A549 (cell line): ENCODE measurements around the gene TGFBI. TPM values are rescaled to one million over a fixed set of nuclear protein-coding genes. Genes with fewer than 3 reads are reported as not detected.

Source experiments
- BHLHE40 ChIP-seq: IDR thresholded peaks from 2 replicates; pipeline ENCODE4 v1.6.1; 2012; ENCODE audit warnings: low read depth, low read length, inconsistent platforms
- CBX8 ChIP-seq: fragments of 200-600 bp; sonication (generic); IDR thresholded peaks from 2 replicates; pipeline ENCODE4 v1.6.1; 2016
- CEBPB ChIP-seq, 2 experiments: fragments of >200 bp in 1 of 2; sonication (Bioruptor Twin) in 1 of 2; formaldehyde crosslinking in 1 of 2; IDR thresholded peaks; 2 replicates each; pipeline ENCODE4 v1.6.1; 2012 to 2016
- CHD2 ChIP-seq: fragments of 150-350 bp; IDR thresholded peaks from 2 replicates; pipeline ENCODE4 v1.6.1; 2014; ENCODE audit warnings: low read length; ENCODE audit not compliant: partially characterized antibody
- EHF ChIP-seq: fragments of 250-450 bp; sonication (Bioruptor Pico); IDR thresholded peaks from 2 replicates; pipeline ENCODE4 v1.5.0; 2020; ENCODE audit warnings: mild to moderate bottlenecking
- EP300 ChIP-seq, 2 experiments: fragments of >200 bp; sonication (Bioruptor Twin); formaldehyde crosslinking; IDR thresholded peaks; 2 replicates in 1 of 2; 3 replicates in 1 of 2; pipeline ENCODE4 v1.6.1; 2016 to 2017
- ESRRA ChIP-seq: fragments of 150-350 bp; IDR thresholded peaks from 2 replicates; pipeline ENCODE4 v1.6.1; 2014; ENCODE audit warnings: mild to moderate bottlenecking, low read length, borderline replicate concordance
- FOSB ChIP-seq: fragments of 250-450 bp; sonication (Bioruptor Pico); IDR thresholded peaks from 2 replicates; pipeline ENCODE4 v1.5.0; 2020; ENCODE audit warnings: mild to moderate bottlenecking, moderate library complexity
- FOXS1 ChIP-seq: fragments of 250-450 bp; sonication (Bioruptor Pico); IDR thresholded peaks from 2 replicates; pipeline ENCODE4 v1.5.0; 2020; ENCODE audit warnings: mild to moderate bottlenecking, moderate library complexity
- HOXA7 ChIP-seq: fragments of 250-450 bp; sonication (Bioruptor Pico); IDR thresholded peaks from 2 replicates; pipeline ENCODE4 v1.5.0; 2020; ENCODE audit warnings: mild to moderate bottlenecking, moderate library complexity
- JUN ChIP-seq, 2 experiments: fragments of >200 bp; sonication (Bioruptor Twin); formaldehyde crosslinking; IDR thresholded peaks; 2 replicates in 1 of 2; 3 replicates in 1 of 2; pipeline ENCODE4 v1.6.1; 2016 to 2017
- JUNB ChIP-seq: fragments of >200 bp; sonication (Bioruptor Twin); formaldehyde crosslinking; IDR thresholded peaks from 2 replicates; pipeline ENCODE4 v1.6.1; 2016
- KDM1A ChIP-seq: fragments of 200-600 bp; sonication (generic); IDR thresholded peaks from 2 replicates; pipeline ENCODE4 v1.6.1; 2016; ENCODE audit warnings: low read depth, mild to moderate bottlenecking
- KDM5A ChIP-seq: fragments of 200-600 bp; sonication (generic); IDR thresholded peaks from 2 replicates; pipeline ENCODE4 v1.6.1; 2016; ENCODE audit warnings: antibody characterized with exemption, mild to moderate bottlenecking
- MAFK ChIP-seq: fragments of 450-650 bp; IDR thresholded peaks from 2 replicates; pipeline ENCODE4 v1.6.1; 2014; ENCODE audit not compliant: partially characterized antibody
- MAZ ChIP-seq: fragments of 150-350 bp; IDR thresholded peaks from 2 replicates; pipeline ENCODE4 v1.6.1; 2014; ENCODE audit warnings: antibody characterized with exemption, low read depth, low read length, borderline replicate concordance
- MYC ChIP-seq: IDR thresholded peaks from 2 replicates; pipeline ENCODE4 v1.6.1; 2012; ENCODE audit warnings: mild to moderate bottlenecking, inconsistent platforms, low read length, improper control_type of control experiment, borderline replicate concordance
- NPAS2 ChIP-seq: fragments of 250-450 bp; sonication (Bioruptor Pico); IDR thresholded peaks from 2 replicates; pipeline ENCODE4 v1.8.0; 2022; ENCODE audit warnings: mild to moderate bottlenecking, moderate library complexity, borderline replicate concordance
- NR3C1 ChIP-seq: fragments of >200 bp; sonication (Bioruptor Twin); formaldehyde crosslinking; IDR thresholded peaks from 3 replicates; pipeline ENCODE4 v1.6.1; 2017
- POLR2A ChIP-seq: IDR thresholded peaks from 2 replicates; pipeline ENCODE4 v1.6.1; 2012; ENCODE audit warnings: mild to moderate bottlenecking, low read length
- POLR2AphosphoS2 ChIP-seq: conservative IDR thresholded peaks from 2 replicates; pipeline ENCODE4 v1.6.1; 2012; ENCODE audit warnings: low read length, improper control_type of control experiment, inconsistent platforms
- RAD21 ChIP-seq, 2 experiments: fragments of >200 bp in 1 of 2; sonication (Bioruptor Twin) in 1 of 2; formaldehyde crosslinking in 1 of 2; IDR thresholded peaks in 1 of 2; conservative IDR thresholded peaks in 1 of 2; 2 replicates in 1 of 2; 3 replicates in 1 of 2; pipeline ENCODE4 v1.6.1; 2012 to 2018; ENCODE audit warnings: inconsistent platforms in 1 of 2
- RFX5 ChIP-seq: fragments of 450-650 bp; IDR thresholded peaks from 2 replicates; pipeline ENCODE4 v1.7.1; 2014; ENCODE audit warnings: antibody characterized with exemption, mild to moderate bottlenecking, moderate library complexity
- RNF2 ChIP-seq: fragments of 200-600 bp; sonication (generic); IDR thresholded peaks from 2 replicates; pipeline ENCODE4 v1.6.1; 2016; ENCODE audit warnings: low read depth, mild to moderate bottlenecking, antibody characterized with exemption, moderate library complexity, borderline replicate concordance
- SMC3 ChIP-seq: fragments of >200 bp; sonication (Bioruptor Twin); formaldehyde crosslinking; IDR thresholded peaks from 3 replicates; pipeline ENCODE4 v1.6.1; 2018; ENCODE audit warnings: inconsistent platforms
- TFCP2L1 ChIP-seq: fragments of 250-450 bp; sonication (Bioruptor Pico); IDR thresholded peaks from 2 replicates; pipeline ENCODE4 v1.5.0; 2021; ENCODE audit warnings: mild to moderate bottlenecking
- ZFP36 ChIP-seq: fragments of 450-650 bp; IDR thresholded peaks from 2 replicates; pipeline ENCODE4 v1.6.1; 2014; ENCODE audit warnings: borderline replicate concordance; ENCODE audit not compliant: partially characterized antibody
- ZNF302 ChIP-seq: fragments of 250-450 bp; sonication (Bioruptor Pico); IDR thresholded peaks from 2 replicates; pipeline ENCODE4 v1.9.0; 2021; ENCODE audit warnings: inconsistent platforms, mild to moderate bottlenecking, moderate library complexity
- polyA plus RNA-seq, 4 experiments: library from polyadenylated mRNA; depleted of rRNA in 3 of 4; stranded (reverse); fragments of >200 nt; fragmentation: RNase III in 1 of 4; extraction: RNeasy Plus Mini Kit Qiagen cat#74134 plus additional on column Dnase treatment in 1 of 4; gene quantifications; 2 replicates in 3 of 4; 3 replicates in 1 of 4; pipeline ENCODE4 v1.2.3, GENCODE V29; 2011 to 2017
- TF ChIP-seq, protein P1 (sequence below): fragments of 250-450 bp; sonication (Bioruptor Pico); IDR thresholded peaks from 2 replicates; pipeline ENCODE4 v1.5.0; 2021; ENCODE audit warnings: mild to moderate bottlenecking, moderate library complexity, borderline replicate concordance
- TF ChIP-seq, protein P2 (sequence below): fragments of >200 bp; sonication (Bioruptor Twin); formaldehyde crosslinking; IDR thresholded peaks from 2 replicates; pipeline ENCODE4 v1.6.1; 2016
- TF ChIP-seq, protein P3 (sequence below): IDR thresholded peaks from 2 replicates; pipeline ENCODE4 v1.6.1; 2012
- TF ChIP-seq, protein P4 (sequence below): fragments of 450-650 bp; IDR thresholded peaks from 2 replicates; pipeline ENCODE4 v1.6.1; 2014; ENCODE audit warnings: antibody characterized with exemption
- TF ChIP-seq, protein P5 (sequence below): fragments of 250-450 bp; sonication (Bioruptor Pico); IDR thresholded peaks from 2 replicates; pipeline ENCODE4 v1.5.0; 2020; ENCODE audit warnings: low read depth, mild to moderate bottlenecking, moderate library complexity
- TF ChIP-seq, protein P6 (sequence below): fragments of >200 bp; sonication (Bioruptor Twin); formaldehyde crosslinking; IDR thresholded peaks from 3 replicates; pipeline ENCODE4 v1.5.1; 2016
- TF ChIP-seq, protein P7 (sequence below): fragments of 150-350 bp; IDR thresholded peaks from 2 replicates; pipeline ENCODE4 v1.6.1; 2014; ENCODE audit warnings: low read depth, mild to moderate bottlenecking, low read length
- TF ChIP-seq, protein P8 (sequence below): IDR thresholded peaks from 2 replicates; pipeline ENCODE4 v1.6.1; 2012; ENCODE audit warnings: low read depth, borderline replicate concordance

The TGFBI gene
- polyA plus RNA-seq, 2 of the 4 experiments (the other 2 are of a cell fraction), result 1,135 to 1,859 TPM

DNA sequence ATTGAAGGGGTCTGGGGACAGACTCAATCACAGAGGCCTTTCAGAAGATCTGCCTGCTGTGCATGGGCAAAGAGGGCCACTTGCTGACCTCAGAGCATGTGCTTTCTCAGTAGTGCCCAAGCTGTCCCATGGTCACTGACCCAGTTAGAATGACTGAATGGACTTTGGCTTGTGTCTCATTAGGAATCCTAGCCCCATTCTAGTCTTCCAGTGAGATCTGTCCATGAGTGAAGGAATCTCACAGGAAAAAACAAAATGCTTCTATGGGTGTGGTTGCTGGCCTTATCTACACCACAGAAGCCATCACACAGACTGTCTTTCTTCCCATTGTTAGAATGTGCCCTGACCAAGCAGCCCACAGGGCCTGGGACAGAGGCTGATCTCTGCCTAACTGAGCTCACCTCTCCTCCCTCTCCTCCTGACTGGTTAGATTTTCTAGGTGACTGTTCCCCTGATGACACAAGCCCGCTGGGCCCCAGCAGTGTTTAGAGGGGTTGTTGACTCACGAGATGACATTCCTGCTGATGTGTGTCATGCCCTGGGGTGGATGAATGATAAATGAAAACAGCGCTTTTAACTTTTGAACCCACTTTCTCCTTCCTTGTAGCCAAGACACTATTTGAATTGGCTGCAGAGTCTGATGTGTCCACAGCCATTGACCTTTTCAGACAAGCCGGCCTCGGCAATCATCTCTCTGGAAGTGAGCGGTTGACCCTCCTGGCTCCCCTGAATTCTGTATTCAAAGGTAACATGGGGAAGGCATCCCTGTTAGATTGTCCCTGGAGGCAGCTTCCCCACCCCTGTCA is 24.8 kb downstream of the TGFBI start (continued):
- TF ChIP-seq, protein P1, sequence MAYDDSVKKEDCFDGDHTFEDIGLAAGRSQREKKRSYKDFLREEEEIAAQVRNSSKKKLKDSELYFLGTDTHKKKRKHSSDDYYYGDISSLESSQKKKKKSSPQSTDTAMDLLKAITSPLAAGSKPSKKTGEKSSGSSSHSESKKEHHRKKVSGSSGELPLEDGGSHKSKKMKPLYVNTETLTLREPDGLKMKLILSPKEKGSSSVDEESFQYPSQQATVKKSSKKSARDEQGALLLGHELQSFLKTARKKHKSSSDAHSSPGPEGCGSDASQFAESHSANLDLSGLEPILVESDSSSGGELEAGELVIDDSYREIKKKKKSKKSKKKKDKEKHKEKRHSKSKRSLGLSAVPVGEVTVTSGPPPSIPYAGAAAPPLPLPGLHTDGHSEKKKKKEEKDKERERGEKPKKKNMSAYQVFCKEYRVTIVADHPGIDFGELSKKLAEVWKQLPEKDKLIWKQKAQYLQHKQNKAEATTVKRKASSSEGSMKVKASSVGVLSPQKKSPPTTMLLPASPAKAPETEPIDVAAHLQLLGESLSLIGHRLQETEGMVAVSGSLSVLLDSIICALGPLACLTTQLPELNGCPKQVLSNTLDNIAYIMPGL, result no peak
- peak; percentile 98 for TF ChIP-seq JUNB
- TF ChIP-seq TFCP2L1 (CRISPR knock-in tag), result no peak
- TF ChIP-seq EHF, result peak; percentile 51; the same call in 1 of the 2 replicates
- TF ChIP-seq, protein P2, sequence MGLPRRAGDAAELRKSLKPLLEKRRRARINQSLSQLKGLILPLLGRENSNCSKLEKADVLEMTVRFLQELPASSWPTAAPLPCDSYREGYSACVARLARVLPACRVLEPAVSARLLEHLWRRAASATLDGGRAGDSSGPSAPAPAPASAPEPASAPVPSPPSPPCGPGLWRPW, result peak; percentile 31; the same call in 1 of the 2 replicates
- peak; percentile 3; the same call in 1 of the 2 replicates for TF ChIP-seq POLR2AphosphoS2
- peak; percentile 22 for TF ChIP-seq FOSB (CRISPR knock-in tag)
- no peak for TF ChIP-seq CBX8
- no peak for TF ChIP-seq MAFK
- TF ChIP-seq RNF2, result no peak
- TF ChIP-seq, protein P3, sequence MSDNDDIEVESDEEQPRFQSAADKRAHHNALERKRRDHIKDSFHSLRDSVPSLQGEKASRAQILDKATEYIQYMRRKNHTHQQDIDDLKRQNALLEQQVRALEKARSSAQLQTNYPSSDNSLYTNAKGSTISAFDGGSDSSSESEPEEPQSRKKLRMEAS, result peak; percentile 90
- no peak for TF ChIP-seq NPAS2
- no peak for TF ChIP-seq KDM5A
- TF ChIP-seq, protein P4, sequence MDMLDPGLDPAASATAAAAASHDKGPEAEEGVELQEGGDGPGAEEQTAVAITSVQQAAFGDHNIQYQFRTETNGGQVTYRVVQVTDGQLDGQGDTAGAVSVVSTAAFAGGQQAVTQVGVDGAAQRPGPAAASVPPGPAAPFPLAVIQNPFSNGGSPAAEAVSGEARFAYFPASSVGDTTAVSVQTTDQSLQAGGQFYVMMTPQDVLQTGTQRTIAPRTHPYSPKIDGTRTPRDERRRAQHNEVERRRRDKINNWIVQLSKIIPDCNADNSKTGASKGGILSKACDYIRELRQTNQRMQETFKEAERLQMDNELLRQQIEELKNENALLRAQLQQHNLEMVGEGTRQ, result no peak
- no peak for TF ChIP-seq ESRRA
- TF ChIP-seq MYC, result no peak
- peak; percentile 97 to 98 for TF ChIP-seq JUN (IDR thresholded peaks at IDR 0.05)
- peak; percentile 95 for TF ChIP-seq BHLHE40
- TF ChIP-seq, protein P5, sequence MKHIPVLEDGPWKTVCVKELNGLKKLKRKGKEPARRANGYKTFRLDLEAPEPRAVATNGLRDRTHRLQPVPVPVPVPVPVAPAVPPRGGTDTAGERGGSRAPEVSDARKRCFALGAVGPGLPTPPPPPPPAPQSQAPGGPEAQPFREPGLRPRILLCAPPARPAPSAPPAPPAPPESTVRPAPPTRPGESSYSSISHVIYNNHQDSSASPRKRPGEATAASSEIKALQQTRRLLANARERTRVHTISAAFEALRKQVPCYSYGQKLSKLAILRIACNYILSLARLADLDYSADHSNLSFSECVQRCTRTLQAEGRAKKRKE (CRISPR knock-in tag), result no peak
- peak; percentile 70 to 91 for TF ChIP-seq CEBPB (IDR thresholded peaks at IDR 0.05)
- no peak for TF ChIP-seq POLR2A
- TF ChIP-seq SMC3, result peak; percentile 58
- no peak for TF ChIP-seq ZFP36
- peak; percentile 11 for TF ChIP-seq CHD2
- TF ChIP-seq HOXA7 (CRISPR knock-in tag), result no peak; the same call in 1 of the 2 replicates
- TF ChIP-seq EP300 (IDR thresholded peaks at IDR 0.05), result peak; percentile 91 to 96; a peak in 4 of 5 replicates
- no peak for TF ChIP-seq NR3C1
- no peak for TF ChIP-seq RFX5
- TF ChIP-seq, protein P6, sequence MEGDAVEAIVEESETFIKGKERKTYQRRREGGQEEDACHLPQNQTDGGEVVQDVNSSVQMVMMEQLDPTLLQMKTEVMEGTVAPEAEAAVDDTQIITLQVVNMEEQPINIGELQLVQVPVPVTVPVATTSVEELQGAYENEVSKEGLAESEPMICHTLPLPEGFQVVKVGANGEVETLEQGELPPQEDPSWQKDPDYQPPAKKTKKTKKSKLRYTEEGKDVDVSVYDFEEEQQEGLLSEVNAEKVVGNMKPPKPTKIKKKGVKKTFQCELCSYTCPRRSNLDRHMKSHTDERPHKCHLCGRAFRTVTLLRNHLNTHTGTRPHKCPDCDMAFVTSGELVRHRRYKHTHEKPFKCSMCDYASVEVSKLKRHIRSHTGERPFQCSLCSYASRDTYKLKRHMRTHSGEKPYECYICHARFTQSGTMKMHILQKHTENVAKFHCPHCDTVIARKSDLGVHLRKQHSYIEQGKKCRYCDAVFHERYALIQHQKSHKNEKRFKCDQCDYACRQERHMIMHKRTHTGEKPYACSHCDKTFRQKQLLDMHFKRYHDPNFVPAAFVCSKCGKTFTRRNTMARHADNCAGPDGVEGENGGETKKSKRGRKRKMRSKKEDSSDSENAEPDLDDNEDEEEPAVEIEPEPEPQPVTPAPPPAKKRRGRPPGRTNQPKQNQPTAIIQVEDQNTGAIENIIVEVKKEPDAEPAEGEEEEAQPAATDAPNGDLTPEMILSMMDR, result no peak
- peak; percentile 22 to 43; a peak in 4 of 5 replicates for TF ChIP-seq RAD21 (conservative IDR thresholded peaks at IDR 0.05 in 1 of 2, IDR thresholded peaks at IDR 0.05 in 1 of 2)
- TF ChIP-seq FOXS1 (CRISPR knock-in tag), result 0 out of 2 replicates have a peak, but pooled peaks have one; percentile 31
- TF ChIP-seq, protein P7, sequence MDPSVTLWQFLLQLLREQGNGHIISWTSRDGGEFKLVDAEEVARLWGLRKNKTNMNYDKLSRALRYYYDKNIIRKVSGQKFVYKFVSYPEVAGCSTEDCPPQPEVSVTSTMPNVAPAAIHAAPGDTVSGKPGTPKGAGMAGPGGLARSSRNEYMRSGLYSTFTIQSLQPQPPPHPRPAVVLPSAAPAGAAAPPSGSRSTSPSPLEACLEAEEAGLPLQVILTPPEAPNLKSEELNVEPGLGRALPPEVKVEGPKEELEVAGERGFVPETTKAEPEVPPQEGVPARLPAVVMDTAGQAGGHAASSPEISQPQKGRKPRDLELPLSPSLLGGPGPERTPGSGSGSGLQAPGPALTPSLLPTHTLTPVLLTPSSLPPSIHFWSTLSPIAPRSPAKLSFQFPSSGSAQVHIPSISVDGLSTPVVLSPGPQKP, result no peak
- peak; percentile 58; the same call in 1 of the 2 replicates for TF ChIP-seq ZNF302 (CRISPR knock-in tag)
- TF ChIP-seq KDM1A, result no peak
- TF ChIP-seq MAZ, result no peak
- TF ChIP-seq, protein P8, sequence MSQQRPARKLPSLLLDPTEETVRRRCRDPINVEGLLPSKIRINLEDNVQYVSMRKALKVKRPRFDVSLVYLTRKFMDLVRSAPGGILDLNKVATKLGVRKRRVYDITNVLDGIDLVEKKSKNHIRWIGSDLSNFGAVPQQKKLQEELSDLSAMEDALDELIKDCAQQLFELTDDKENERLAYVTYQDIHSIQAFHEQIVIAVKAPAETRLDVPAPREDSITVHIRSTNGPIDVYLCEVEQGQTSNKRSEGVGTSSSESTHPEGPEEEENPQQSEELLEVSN, result no peak
